ENCODE data around the gene THAP3. TPM values are rescaled to one million over a fixed set of nuclear protein-coding genes. Genes with fewer than 3 reads are reported as not detected.

The THAP3 gene
- total and polyA plus RNA-seq, 9 of the 15 experiments (the other 6 are each of a cell fraction or from before 2014, with no cell fraction given) = 1.9 to 31.2 (median 18.2) TPM

DNA sequence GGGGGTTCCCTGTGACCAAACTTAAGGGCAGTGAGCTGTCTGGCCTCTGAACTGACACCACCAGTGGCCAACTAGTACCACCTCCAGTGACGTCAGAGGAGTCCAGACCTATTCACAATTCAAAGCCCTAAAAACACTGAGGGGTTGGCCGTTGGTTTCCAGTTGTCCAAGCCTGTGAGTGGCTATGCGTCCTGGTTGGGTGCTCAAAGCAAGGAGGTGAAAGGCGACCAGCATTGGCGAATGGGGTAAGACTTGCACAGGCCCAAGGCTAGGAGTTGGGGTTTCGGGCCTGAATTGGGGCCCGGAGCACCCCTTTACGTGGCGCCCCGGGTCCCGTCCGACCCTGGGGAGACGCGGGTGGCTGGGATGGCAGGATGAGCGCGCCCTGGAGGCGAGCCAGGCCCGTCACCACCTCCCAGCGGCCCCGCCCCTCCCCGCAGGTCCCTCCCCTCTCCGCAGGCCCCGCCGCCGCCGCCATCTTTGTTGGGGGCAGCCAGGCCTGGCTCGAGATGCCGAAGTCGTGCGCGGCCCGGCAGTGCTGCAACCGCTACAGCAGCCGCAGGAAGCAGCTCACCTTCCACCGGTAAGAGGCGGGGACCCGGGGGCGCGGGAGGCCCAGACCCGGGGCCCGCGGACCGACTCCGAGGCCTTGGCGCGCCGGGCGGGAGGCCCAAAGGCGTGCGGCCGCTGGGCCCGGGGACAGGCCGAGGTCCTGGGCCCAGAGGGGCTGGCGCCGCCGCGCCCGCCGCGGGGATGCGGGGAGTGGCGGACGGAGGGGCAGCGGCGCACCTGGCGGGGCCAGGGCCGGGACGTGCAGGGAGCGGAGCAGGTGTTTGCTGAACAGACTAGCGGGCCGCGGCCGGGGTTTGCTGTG lies at the start of gene THAP3 (continued):
- TF ChIP-seq SIN3A (IDR thresholded peaks at IDR 0.05; ENCODE audit: borderline replicate concordance in 2 of 2, control insufficient read depth in 1 of 2, low read depth in 2 of 2, low read length in 2 of 2) = peak; percentile 64 to 72; a peak in 2 of 4 replicates
- TF ChIP-seq ZC3H11A (IDR thresholded peaks at IDR 0.05; ENCODE audit: low read depth, low read length) = no peak
- peak; percentile 17 for TF ChIP-seq HNRNPLL (IDR thresholded peaks at IDR 0.05; ENCODE audit: low read depth, low read length, poor library complexity, severe bottlenecking)
- TF ChIP-seq CBFA2T3 (IDR thresholded peaks at IDR 0.05) = no peak

DNA sequence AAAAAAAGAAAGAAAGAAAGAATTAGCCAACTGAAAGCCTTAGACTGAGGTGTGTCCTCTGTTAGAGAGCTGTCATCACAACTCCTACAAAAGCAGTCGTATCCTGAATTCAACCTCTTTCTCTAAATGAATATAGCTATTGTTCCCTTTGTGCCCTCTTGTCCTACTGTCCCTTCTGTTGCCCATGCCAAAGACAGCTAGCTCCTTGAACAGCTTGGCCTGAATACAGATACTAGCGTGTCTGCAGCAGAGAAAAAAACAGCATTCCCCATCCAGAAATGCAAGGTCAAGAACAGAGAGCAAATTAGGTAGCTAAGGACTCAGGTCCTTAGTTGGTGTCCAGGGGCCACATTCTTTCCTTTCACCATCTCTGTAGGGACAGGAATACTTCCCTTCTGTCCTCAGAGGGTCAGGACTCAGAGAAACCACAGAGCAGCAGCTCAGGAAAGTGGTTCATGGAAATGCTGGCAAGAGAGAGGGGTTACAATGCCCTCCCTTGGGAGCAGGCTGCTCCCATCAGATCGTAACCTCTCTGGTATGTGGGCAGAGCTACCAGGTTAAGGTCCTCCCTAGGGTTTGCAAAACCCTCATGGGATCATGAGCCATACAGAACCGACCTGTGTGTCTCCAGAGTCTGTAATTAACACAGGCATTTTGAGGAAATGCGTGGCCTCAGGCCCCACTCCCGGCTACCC lies 46.7 kb upstream of the THAP3 start:
- no TSS peak for BruUV-seq (replicated peaks)
- CTCF ChIA-PET (ENCODE audit: low intra/inter-chr PET ratio) = no interaction called here
- WGBS (ENCODE audit: insufficient coverage, low coverage, missing lambda C conversion rate) = 53% methylated on average over 6 of the region's 6 CpGs
- TF ChIP-seq KLF10 (CRISPR knock-in tag; IDR thresholded peaks at IDR 0.05) (no peak), SPI1 (IDR thresholded peaks at IDR 0.05; ENCODE audit: borderline replicate concordance, low read depth, low read length) (0 out of 2 replicates have a peak, but pooled peaks have one; percentile 13), ZNF589 (CRISPR knock-in tag; IDR thresholded peaks at IDR 0.05; ENCODE audit: low read depth) (no peak), ZKSCAN8 (CRISPR knock-in tag; IDR thresholded peaks at IDR 0.05) (no peak)
- TF ChIP-seq, protein P1, sequence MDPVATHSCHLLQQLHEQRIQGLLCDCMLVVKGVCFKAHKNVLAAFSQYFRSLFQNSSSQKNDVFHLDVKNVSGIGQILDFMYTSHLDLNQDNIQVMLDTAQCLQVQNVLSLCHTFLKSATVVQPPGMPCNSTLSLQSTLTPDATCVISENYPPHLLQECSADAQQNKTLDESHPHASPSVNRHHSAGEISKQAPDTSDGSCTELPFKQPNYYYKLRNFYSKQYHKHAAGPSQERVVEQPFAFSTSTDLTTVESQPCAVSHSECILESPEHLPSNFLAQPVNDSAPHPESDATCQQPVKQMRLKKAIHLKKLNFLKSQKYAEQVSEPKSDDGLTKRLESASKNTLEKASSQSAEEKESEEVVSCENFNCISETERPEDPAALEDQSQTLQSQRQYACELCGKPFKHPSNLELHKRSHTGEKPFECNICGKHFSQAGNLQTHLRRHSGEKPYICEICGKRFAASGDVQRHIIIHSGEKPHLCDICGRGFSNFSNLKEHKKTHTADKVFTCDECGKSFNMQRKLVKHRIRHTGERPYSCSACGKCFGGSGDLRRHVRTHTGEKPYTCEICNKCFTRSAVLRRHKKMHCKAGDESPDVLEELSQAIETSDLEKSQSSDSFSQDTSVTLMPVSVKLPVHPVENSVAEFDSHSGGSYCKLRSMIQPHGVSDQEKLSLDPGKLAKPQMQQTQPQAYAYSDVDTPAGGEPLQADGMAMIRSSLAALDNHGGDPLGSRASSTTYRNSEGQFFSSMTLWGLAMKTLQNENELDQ (CRISPR knock-in tag; IDR thresholded peaks at IDR 0.05; ENCODE audit: borderline replicate concordance) = no peak
- no peak for FAIRE-seq
- H4K20me1 ChIP-seq (replicated peaks; ENCODE audit: control insufficient read depth, insufficient read depth, low read length) = peaks cover 12% of the 10 kb centered on the region; the same call in 1 of the 2 replicates
- POLR2A ChIA-PET = interaction anchor here (0.6 to 13.4 kb wide), 7 partner anchors 9 to 74 kb away, joined by 3 to 221 read pairs (median 4); partner anchors contain the start of gene KLHL21
- intact Hi-C loops (cut with micrococcal nuclease) (no loop called here), in situ Hi-C loops (cut with MboI) (no loop called here)
- no peak overlapping the region for H3K4me3 ChIP-seq
- H3K4me2 ChIP-seq (ENCODE audit: insufficient read depth, low read length) = no peak overlapping the region
- H3K36me3 ChIP-seq (ENCODE audit: control insufficient read depth, insufficient read depth, low read length) = peaks cover 15% of the 10 kb centered on the region; the same call in 1 of the 3 replicates
- ATAC-seq = no peak
- no peaks in the 10 kb centered on the region for H3K9me3 ChIP-seq (replicated peaks; ENCODE audit: control insufficient read depth, insufficient read depth, low read depth, low read length)
- H3K27ac ChIP-seq (ENCODE audit: extremely low read depth, low read depth, low read length) = no peak overlapping the region
- no peaks in the 10 kb centered on the region for H3K27me3 ChIP-seq (ENCODE audit: control insufficient read depth in 2 of 2, insufficient read depth in 2 of 2, low read length in 2 of 2)
- peaks cover 32% of the 10 kb centered on the region for H3K79me2 ChIP-seq (ENCODE audit: control insufficient read depth, insufficient read depth, low read length)
- no peaks in the 10 kb centered on the region for H3K9me1 ChIP-seq (ENCODE audit: control insufficient read depth, insufficient read depth, low read length)
- H3K4me1 ChIP-seq (replicated peaks in 1 of 2; ENCODE audit: control insufficient read depth in 2 of 2, insufficient read depth in 2 of 2, low read length in 2 of 2) = peaks cover 30 to 53% of the 10 kb centered on the region in 2 experiments
- DNase-seq (ENCODE audit: extremely low read depth in 1 of 4, low spot score in 3 of 4) = no peak
- H3K9ac ChIP-seq (ENCODE audit: insufficient read depth in 1 of 2, low read depth in 2 of 2, low read length in 2 of 2) = no peak overlapping the region
- H2AFZ ChIP-seq (ENCODE audit: low read depth, low read length) = no peak overlapping the region

Measured in K562 (cell line).